NCI-H1930 (cell line): ENCODE measurements around the gene PCBP4.

ENCODE experiments used
- DNase-seq, 2 experiments: peaks; one replicate each; lab custom pipeline; 2025; lab: John Stamatoyannopoulos, UW

The PCBP4 gene

GRCh38 chr3:51967384-51968169 lies at the start of gene PCBP4:
Gene PCBP4 (minus strand): TSS chr3:51967454. CDS start chr3:51961240, 6,214 bp downstream.
- DNase-seq = peak; percentile 20 to 44

- no peak for DNase-seq
These were observed 48.4 kb upstream of the PCBP4 start for GRCh38 chr3:52015438-52016228.

GRCh38 chr3:52014613-52015012 lies 47.4 kb upstream of the PCBP4 start:
- DNase-seq = no peak

GRCh38 chr3:52013802-52014598 lies 46.7 kb upstream of the PCBP4 start:
- DNase-seq = no peak

GRCh38 chr3:52012699-52013098 lies 45.4 kb upstream of the PCBP4 start:
- DNase-seq = no peak

GRCh38 chr3:52010431-52010830 lies 43.2 kb upstream of the PCBP4 start:
- no peak for DNase-seq

- no peak for DNase-seq
These were observed 40.0 kb upstream of the PCBP4 start for GRCh38 chr3:52007291-52007690.

- DNase-seq = no peak
These were observed 39.5 kb upstream of the PCBP4 start for GRCh38 chr3:52006820-52007133.

- DNase-seq = no peak
These were observed 39.0 kb upstream of the PCBP4 start for GRCh38 chr3:52006017-52006819.

- DNase-seq = no peak
These were observed 38.3 kb upstream of the PCBP4 start for GRCh38 chr3:52005571-52005986.

GRCh38 chr3:52004906-52005395 lies 37.7 kb upstream of the PCBP4 start:
- DNase-seq = no peak

- DNase-seq = peak in 1 of 2 experiments; percentile 9
These were observed 37.0 kb upstream of the PCBP4 start for GRCh38 chr3:52004163-52004787.

GRCh38 chr3:52002748-52003147 lies 35.5 kb upstream of the PCBP4 start:
- DNase-seq = no peak

- DNase-seq = peak; percentile 50 to 56
These were observed 34.3 kb upstream of the PCBP4 start for GRCh38 chr3:52001443-52001974.

- DNase-seq = no peak
These were observed 32.6 kb upstream of the PCBP4 start for GRCh38 chr3:51999846-52000245.

GRCh38 chr3:51998774-51999173 lies 31.5 kb upstream of the PCBP4 start:
- DNase-seq = no peak

GRCh38 chr3:51997935-51998596 lies 30.8 kb upstream of the PCBP4 start:
- no peak for DNase-seq

- DNase-seq = no peak
These were observed 29.9 kb upstream of the PCBP4 start for GRCh38 chr3:51997172-51997571.

GRCh38 chr3:51995346-51996163 lies 28.3 kb upstream of the PCBP4 start, which contains the start of gene RPL29:
Gene RPL29 (minus strand): TSS chr3:51995895. CDS start chr3:51995461, 434 bp downstream.
- peak; percentile 76 to 83 for DNase-seq
